CD4-positive, alpha-beta T cell treated with Interleukin-21 for 1 hour (primary cell): ENCODE results near the gene PDE4C.

ENCODE experiments used
- DNase-seq: peaks from one replicate; pipeline ENCODE4 v3.0.0-alpha.2; 2020

The PDE4C gene

DNA sequence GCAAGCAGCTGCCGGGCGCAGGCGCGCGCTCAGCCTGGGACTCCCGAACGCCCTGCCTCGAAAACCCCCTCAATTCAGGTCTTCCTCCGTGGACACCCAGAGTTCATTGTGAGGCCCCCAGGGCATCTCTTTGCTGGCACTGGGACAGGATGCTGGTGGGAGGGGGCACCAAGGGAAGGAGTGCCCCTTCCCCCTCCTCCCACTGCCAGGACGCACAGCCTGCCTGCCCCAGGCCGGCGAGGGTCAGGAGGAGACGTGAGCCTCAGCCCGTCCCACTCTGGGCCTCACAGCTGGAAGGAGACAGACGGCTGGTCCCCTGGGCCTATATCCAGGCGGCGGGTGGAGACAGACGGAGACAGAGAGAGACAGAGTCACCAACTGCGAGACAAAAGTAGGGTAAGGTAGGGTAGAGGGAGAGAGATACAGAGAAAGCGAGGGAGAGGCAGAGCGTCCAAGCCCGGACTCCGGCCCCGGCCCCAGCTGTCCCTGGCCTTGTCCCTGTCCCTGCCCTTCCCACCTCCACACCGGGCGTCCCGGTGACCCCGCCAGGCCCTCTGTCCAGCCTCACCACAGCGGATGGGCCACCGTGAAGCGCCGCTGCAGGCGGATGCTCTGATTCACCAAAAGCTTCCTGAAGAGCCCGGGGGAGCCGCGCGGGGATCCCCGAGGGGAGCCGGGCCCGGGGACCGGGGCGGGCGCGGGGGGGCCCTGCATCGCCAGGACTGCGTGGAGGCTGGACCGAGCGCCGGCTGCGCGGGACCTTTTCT is at the start of gene PDE4C:
Gene PDE4C (minus strand): TSS at position 737 of the 767 bp plus-strand sequence. CDS start 23 bp downstream, at position 714.
- no peak for DNase-seq

DNA sequence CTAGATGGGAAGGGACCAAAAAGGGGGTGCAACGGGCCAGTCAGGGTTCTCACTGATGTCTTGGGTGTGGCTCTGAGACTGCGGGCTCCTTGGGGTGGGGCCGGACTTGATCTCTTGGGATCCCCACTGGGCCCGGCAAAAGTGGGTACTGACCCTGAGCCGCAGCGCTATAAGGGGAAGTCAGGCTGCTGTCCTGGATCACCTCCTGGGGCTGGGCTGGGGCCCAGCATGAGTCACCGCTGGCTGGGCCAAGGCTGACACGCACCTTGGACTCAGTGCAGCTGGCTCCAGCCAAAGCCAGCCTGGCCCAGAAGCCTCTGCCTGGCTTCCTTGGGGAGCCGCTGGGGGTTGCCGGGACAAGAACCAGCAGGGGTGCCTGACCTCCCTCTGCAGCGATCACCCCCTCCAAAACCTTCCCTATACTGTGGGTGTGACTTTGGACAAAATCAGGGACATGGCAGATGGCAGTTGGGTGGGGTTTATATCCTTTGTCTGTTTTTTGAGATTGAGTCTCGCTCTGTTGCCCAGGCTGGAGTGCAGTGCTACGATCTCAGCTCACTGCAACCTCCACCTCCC is 48.6 kb upstream of the PDE4C start:
- peak; percentile 55 for DNase-seq

DNA sequence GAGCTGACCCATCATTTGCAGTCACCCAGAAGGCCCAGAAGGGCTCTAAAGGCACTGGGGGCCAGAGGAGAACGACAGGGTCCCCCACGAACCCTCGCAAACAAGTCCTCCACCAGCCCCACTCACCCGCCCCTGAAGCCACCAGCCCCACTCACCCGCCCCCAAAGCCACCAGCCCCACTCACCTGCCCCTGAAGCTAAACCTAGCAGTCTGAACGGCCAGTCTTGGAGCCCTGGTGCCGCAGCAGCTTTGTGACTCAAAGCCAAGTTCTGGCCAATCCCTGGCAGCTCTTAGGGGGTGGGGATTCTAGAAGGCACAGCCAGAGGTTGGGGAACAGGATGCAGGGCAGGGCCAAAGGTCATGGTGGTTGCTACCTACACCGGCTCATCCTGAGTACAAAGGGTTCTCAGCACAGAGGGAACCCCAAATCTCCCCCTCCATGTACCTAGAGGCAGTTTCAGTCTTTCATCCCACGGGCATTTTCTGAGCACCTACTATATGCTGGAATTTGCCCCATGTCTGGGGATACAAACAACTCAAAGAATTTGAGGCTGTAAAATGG is 48.1 kb upstream of the PDE4C start, which contains the start of gene IQCN:
Gene IQCN (minus strand): TSS at position 234 of the 562 bp plus-strand sequence. CDS start 4,974 bp downstream, outside the sequence.
- DNase-seq: peak; percentile 67

DNA sequence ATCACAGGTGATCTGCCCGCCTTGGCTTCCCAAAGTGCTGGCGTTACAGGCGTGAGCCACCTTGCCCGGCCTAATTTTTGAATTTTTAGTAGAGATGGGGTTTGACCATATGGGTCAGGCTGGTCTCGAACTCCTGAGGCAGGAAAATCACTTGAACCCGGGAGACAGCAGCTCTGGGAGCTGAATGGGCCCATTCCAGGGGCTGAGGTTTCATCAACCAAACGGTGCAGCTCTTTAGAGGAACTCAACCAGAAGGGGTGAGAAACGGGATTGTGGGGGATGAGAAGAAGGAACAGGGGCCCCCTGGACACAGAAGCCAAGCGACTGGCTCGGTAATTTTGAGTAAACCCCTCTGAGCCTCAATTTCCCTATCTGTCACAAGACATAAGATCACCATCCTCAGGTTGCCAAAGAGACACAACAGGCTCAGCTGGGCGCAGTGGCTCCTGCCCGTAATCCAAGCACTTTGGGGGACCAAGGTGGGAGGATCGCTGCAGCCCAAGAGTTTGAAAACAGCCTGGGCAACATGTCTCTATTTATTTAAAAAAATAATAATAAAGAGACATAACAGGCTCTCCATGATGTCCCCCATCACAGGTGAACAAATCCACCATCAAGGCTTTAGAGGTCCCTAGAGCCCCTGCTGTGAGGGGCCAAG is 47.5 kb upstream of the PDE4C start:
- no peak for DNase-seq

DNA sequence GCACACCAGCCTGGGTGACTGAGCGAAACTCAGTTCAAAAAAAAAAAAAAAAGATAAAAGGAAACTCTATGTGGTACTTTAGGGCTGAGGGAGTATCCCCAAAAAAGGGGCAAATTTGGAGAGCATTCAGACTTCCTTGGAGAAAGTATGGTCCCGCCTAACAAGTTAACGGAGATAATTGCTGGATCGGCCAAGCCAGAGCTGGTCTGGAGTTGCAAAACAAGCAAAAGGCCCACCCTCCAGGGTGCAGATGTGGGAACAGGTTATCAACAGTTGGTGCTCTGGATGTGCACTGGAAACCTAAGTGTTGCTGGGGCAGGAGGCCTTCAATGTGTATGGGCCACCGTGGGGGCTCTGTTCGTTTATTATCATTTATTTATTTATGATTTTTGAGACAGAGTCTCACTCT is 45.2 kb upstream of the PDE4C start:
- DNase-seq: peak; percentile 51

DNA sequence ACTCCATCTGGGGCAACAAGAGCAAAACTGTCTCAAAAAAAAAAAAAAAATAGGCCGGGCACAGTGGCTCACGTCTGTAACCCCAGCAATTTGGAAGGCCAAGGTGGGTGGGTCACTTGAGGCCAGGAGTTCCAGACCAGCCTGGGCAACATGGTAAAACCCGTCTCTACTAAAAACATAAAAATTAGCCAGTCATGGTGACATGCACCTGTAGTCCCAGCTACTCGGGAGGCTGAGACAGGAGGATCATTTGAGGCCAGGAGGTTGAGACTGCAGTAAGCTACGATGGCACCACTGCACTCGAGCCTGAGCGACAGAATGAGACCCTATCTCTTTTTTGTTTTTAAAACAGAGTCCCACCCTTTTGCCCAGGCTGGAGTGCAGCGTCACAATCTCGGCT is 44.1 kb upstream of the PDE4C start:
- peak; percentile 21 for DNase-seq

DNA sequence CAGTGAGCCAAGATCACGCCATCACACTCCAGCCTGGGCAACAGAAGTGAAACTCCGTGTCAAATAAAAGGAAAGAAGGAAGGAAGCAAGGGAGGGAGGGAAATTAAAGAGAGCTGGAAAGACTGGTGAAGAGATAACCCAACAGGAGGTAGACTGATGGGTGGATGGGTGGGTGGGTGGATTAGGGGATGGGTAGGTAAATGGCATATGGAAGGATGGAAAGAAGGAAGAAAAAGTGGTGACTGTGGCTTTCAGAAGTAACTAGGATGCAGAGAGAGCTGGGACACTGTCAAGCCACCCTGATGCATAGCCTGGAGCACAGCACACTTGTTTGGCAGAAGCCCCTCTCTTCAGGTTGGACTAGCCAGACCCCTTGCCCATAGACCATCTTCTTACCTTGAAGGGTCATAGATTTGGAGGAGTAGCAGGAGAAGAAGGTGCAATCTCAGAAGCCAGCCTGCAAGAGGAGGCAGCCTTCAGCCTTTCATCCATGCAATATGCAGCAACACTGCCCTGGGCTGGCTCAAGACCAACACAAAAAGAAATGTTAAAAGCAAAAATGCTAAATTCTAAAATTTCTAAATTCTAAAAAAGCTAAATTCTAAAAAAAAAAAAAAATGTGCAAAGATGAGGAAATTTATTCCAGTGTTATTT is 43.0 kb upstream of the PDE4C start:
- no peak for DNase-seq

DNA sequence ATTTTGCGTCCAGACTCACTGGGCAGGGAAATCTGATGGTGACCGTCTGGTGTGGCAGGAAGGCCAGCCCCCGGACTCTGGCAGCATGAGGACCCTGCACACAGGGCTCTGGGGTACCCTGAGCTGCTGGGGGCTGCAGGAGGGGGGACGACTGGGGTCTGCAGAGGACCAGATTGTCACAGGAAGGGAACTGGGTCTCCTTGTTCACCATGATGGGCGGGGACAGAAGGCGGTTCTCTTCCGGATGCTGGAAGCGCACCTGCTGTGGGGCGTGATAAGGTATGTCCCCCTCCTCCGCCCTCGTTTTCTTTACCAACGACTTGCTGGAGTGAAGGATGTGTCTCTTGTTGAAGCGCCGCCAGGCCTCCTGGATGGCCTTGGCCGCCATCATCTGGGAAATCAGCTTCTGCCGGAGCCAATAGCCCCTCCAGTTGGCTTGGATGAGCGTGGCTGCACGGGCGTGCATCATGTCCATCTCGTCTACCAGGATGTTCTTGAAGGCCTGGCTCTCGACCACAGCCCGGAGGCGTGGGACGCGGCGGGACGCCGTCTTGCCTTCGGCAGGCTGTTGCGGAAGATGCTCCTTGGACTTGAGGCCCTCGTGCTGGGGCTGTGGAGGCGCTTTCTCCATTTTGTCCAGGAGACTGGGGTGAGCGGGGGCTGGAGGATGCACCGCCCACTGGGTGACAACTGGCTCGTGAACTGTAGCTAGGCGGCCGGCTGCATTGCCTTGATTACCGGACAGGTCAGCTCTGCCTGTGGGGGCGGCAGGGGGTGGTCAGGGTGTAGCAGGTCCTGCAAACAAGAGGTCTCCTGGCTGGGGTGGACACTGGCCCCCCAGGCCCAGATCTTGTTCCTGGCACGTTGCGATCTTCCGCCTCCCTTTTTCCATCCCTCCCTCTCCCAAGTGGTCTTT is 40.8 kb upstream of the PDE4C start:
- DNase-seq: no peak

DNA sequence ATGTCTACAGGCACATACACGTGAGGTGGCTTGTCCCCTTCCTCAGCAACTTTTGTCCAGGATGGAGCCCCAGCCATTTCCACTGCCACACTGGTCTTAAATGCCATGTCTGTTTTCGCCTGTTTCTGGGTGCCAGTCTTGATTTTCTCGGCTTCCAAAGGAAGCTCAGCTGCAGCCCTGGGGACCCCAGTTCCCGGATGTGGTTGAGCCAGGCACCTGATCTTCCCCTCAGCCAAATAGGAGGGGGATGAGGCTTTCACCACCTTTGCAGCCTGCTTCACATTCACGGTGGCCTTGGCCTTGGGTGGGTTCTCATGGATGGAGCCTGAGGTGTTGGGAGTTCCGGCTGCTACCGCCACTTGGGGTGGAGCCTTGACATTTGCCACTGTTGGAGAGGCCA is 39.3 kb upstream of the PDE4C start:
- no peak for DNase-seq

DNA sequence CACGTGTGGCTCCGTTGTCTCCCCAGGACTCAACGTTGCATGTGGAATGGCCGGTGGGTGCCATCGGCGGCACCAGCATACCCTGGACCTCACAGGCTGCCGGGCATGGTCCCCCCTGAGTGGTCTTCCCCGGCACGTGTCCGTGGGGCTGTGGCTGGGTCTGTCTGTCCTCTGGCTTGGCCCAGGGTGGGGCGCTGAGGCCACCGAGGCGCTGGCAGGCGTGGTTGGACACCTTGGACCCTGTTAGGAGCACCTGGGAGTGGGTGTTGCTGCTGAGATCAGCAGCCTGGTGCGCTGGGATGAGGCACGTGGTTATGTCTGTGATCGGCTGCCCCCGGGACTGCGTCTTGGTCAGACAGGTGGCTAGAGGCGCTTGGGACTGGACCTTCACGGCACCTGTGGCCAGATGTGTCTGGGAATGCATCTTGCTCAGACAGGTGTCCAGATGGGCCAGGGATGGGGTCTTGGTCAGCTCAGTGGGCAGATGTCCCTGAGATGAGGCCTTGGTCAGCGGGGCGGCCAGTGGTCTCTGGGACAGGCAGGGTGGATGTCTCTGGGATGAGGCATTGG is 38.8 kb upstream of the PDE4C start:
- no peak for DNase-seq

DNA sequence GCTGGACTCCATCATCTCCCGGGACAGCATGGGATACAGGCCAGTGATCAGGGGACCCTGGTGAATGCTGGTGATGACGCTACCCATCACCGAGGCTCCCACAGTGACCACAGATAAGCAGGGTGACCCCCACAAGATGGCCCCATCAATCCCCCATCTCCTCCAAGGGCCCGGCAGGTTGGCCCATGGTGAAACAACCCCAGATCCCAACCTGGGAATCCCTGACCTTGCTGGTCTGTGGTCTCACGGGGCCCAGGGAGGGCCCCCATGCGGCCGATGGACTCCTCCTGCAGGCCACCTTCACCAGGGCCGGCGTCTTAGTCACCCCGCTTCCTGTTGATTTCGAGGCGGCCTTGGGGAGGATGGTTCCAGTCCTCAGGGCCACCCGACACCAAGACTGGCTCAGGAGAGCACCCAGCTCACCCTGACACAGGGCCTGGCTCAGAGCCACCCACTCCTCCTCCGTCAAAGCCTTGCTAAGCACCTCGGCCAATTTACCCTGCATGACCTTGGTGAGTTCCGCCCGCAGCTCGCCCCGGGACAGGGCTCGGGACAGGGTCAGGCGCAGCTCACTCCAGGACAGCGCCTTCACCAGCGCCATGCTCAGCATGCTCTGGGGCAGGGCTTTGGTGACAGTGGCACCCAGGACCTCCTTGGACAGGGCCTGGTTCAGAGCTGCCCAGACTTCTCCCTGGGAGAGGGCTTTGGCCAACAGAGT is 38.1 kb upstream of the PDE4C start:
- DNase-seq: no peak

DNA sequence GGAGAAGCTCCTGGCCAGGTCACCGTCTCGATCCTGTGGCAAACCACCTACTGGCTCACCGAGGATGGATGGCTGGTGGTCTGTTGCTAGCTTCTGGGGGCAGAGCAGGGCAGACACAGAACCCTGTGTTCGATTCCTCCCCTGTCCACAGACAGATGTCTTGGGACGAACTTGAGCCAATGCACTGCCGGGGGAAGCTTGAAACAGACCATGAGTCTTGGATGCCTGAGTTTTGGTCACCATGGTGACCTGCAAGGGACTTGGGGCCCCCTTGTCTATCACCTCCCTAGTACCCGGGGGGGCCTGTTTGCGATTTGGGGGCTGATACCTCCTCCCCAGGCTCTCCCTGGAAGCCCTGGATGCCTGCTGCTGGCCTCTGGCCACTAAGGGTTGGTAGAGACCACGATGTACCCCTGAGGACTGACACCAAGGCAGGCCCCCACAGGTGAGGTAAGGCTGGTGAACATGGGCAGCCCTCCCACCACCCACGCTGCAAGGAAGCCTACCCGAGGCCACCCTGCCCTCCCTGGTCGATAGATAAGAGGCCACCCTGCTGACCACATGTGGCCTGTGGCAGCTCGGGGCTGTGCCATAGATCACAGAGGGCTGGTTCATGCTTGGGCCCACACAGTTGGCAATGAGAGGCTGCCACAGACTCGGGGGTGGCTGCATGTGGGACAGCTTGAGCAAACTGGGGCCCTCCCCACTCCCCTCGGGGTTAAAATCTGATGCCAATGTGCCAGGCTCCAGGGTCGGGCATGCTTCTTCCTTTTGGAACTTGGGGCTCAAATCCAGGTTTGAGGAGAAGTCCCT is 37.3 kb upstream of the PDE4C start:
- DNase-seq: no peak

DNA sequence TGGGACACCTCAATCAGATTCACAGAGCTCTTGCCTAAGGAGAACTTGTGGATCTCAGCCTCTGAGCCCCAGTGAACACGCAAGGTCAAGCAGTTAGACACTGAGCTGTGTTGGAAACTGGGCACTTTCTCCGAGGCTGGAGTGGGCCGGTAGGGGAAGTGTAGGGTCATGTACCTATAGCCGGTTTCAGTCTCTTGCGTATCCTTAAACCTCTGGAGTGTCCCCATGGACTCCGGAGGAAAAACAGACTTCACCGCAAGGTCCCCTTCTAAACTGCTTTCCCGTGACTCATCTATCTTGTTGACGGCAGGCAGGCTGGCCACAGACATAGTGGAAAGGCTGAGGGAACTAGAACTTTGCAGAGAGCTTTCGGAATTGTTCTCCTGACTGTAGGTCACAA is 36.7 kb upstream of the PDE4C start:
- peak; percentile 8 for DNase-seq

DNA sequence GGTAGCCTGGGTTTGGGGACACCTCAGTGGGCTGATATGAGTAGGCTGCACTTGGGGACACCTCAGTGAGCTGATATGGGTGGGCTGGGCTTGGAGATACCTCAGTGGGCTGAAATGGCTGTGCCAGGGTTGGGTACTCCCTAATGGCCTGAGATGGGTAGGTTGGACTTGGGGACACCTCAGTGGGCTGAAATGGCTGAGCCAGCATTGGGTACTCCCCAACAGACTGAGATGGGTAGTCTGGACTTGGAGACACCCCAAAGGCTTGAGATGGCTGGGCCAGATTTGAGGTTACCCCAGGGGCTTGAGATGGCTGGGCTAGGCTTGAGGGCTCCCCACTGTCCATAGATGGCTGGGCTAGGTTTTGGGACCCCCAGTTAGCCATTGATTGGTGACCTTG is 35.9 kb upstream of the PDE4C start:
- peak; percentile 8 for DNase-seq

DNA sequence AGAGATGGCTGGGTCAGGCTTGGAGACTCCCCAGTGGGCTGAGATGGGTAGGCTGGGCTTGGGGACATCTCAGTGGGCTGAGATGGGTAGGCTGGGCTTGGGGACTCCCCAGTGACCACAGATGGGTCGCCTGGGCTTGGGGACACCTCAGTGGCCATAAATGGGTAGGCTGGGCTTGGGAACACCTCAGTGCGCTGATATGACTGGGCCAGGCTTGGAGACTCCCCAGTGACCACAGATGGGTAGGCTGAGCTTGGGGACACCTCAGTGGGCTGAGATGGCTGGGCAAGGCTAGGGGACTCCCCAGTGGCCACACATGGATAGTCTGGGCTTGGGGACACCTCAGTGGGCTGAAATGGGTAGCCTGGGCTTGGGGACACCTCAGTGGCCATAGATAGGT is 35.2 kb upstream of the PDE4C start:
- DNase-seq: peak; percentile 14

DNA sequence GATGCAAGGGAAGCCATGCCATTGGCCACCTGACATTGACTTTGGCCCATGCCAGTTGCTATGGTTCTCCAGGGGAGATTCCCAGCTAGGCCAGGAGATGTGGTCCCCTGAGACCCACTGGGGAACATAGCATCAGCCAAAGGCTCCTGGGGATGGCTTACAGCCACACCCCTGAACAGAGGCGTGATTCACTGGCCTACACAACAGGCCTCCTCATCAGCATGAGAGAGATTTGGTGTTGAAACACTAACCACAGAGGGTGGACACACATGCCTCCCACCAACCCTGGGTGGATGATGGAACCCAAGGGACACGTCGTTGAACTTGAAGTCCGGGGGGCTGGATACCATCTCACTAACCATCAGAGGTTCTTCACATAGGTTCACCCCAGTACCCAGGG is 33.7 kb upstream of the PDE4C start:
- peak; percentile 23 for DNase-seq

DNA sequence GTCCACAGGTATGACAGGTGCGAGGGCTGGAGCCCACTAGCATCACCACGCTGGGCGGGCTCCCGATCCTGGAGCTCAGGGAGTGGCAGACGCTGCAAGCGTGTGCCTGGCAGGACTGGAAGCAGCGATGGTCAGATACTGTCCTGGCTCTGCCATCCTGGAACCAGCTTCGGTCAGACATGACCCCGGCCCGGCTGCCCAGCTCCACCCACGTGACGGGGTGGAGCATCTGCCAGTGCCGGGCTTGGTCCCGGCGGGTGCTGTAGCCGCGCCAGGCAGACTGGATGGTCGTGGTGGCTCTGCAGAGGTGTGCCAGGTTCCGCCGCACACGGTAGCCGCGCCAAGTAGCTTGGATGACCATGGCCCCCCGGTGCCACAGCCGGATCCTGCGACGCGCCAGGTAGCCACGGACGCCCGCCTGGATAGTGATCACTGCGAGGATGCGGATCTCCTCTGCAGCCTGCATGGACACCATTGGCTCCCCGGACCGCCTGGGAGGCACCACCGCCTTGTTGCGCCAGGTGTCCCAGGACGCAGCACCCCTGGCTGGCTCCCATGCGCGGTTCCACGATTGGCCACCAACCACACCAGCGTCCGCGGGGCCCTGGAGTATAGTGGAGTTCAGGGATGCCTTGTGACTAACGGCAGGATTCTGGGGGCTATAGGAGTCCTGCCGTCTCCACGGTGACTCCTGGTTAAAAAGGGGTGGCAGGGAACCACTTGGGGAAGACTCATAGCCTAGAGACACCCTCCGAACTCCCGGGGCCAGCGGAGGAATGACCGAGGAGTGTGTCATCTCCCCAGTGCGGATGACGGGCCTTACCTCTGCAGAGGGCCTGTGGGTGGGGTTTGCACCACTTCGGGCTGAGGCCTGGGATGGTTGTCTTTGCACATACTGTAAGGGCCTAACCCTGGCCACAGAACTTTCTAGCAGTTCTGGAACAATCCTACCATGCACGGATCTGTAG is 31.5 kb upstream of the PDE4C start:
- no peak for DNase-seq

DNA sequence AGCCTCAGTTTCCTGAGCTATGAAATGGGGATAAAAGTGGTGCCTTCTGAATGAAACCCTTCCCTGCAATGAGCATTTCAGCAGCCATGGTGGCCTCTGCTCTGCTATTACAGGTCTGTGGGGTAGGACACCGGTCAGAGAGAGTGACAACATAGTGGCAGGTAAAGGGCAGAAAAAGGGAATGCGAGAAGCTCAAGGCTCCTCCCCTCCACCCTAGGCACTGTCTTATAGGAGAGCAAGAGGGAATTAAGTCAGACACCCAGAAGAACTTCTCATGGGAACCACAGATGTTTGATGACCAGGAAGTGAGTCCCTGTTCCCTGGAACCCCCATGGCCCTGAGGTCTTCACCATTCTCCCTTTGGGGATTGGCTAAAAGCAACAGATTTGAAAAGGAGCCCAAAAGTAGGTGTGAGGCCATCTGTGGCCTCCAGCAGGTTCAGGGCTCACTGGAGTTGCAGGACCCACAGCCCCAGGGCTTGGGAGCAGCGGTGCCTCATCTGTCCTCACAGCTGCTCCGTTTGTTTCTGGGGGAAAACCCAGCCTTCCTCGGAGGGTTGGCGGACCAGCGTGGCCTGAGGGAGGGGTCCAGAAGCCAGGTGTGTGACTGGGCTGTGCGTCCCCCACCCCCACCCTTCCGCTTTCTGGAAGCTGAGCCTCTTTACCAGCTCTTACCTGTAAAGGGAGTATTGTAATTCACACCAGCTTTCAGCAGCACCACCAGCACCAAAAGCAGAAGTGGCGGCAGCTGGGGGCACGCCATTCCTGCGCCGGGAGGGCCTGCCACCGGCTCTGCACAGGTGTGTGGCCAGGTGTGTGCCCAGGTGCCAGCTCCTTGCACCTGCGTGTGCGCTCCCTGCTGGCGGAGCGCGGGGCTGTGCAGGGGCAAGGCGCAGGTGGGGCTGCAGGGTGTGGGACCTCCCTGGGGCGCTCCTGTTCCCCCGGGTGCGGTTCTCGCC is 28.6 kb upstream of the PDE4C start:
- peak; percentile 31 for DNase-seq
